GM19463 (cell line): ENCODE measurements around the gene NPFF.
A peak's percentile ranks its signal among the peaks of the same experiment; 100 is the strongest.

ENCODE experiments used
- ATAC-seq: cut with Tn5 transposase; IDR thresholded peaks from one replicate; pipeline ENCODE4 v1.9.1; 2021; ENCODE audit warnings: mild to moderate bottlenecking, moderate library complexity; ENCODE audit not compliant: unreplicated experiment

The NPFF gene

GRCh38 chr12:53514628-53515290 is 7.5 kb upstream of the NPFF start:
- no peak for ATAC-seq

- ATAC-seq = no peak
Measured at GRCh38 chr12:53513712-53514410, 6.6 kb upstream of the NPFF start.

GRCh38 chr12:53510181-53510812 is 3.0 kb upstream of the NPFF start:
- ATAC-seq = no peak

- ATAC-seq = peak; percentile 96
Measured at GRCh38 chr12:53508534-53509170, 1.4 kb upstream of the NPFF start.

- no peak for ATAC-seq
Measured at GRCh38 chr12:53507603-53507885, 260 bp upstream of the NPFF start.

GRCh38 chr12:53506450-53506785 is 866 bp downstream of the NPFF start:
- no peak for ATAC-seq

- no peak for ATAC-seq
Measured at GRCh38 chr12:53505555-53506449, 1.5 kb downstream of the NPFF start.

- no peak for ATAC-seq
Measured at GRCh38 chr12:53505086-53505485, 2.2 kb downstream of the NPFF start.

GRCh38 chr12:53504004-53504920 is 3.0 kb downstream of the NPFF start:
- no peak for ATAC-seq

GRCh38 chr12:53502983-53503728 is 4.1 kb downstream of the NPFF start:
- no peak for ATAC-seq

GRCh38 chr12:53502331-53502730 is 5.0 kb downstream of the NPFF start:
- no peak for ATAC-seq

GRCh38 chr12:53501615-53502181 is 5.6 kb downstream of the NPFF start:
- no peak for ATAC-seq

GRCh38 chr12:53500776-53501614 is 6.3 kb downstream of the NPFF start, which contains the start of gene TARBP2:
TSS of gene TARBP2 (plus strand) at chr12:53501283. CDS start at chr12:53501409, 126 bp downstream.
- ATAC-seq = peak; percentile 79

- ATAC-seq = no peak
Measured at GRCh38 chr12:53500142-53500775, 7.0 kb downstream of the NPFF start.

- ATAC-seq = no peak
Measured at GRCh38 chr12:53499266-53500141, 7.8 kb downstream of the NPFF start, which contains the start of gene MAP3K12. TSS of gene MAP3K12 (minus strand) at chr12:53499458. CDS start at chr12:53487391, 12,067 bp downstream.

- ATAC-seq = no peak
Measured at GRCh38 chr12:53498235-53498630, 9.1 kb downstream of the NPFF start.
